Measurements from ENCODE around the gene PDK4.

- TF ChIP-seq TAF1 (IDR thresholded peaks at IDR 0.05; ENCODE audit: borderline replicate concordance, insufficient read depth, low read length): no peak
- no peak for TF ChIP-seq POLR2AphosphoS5 (IDR thresholded peaks at IDR 0.05; ENCODE audit: low read depth, low read length)
- TF ChIP-seq, protein P1, sequence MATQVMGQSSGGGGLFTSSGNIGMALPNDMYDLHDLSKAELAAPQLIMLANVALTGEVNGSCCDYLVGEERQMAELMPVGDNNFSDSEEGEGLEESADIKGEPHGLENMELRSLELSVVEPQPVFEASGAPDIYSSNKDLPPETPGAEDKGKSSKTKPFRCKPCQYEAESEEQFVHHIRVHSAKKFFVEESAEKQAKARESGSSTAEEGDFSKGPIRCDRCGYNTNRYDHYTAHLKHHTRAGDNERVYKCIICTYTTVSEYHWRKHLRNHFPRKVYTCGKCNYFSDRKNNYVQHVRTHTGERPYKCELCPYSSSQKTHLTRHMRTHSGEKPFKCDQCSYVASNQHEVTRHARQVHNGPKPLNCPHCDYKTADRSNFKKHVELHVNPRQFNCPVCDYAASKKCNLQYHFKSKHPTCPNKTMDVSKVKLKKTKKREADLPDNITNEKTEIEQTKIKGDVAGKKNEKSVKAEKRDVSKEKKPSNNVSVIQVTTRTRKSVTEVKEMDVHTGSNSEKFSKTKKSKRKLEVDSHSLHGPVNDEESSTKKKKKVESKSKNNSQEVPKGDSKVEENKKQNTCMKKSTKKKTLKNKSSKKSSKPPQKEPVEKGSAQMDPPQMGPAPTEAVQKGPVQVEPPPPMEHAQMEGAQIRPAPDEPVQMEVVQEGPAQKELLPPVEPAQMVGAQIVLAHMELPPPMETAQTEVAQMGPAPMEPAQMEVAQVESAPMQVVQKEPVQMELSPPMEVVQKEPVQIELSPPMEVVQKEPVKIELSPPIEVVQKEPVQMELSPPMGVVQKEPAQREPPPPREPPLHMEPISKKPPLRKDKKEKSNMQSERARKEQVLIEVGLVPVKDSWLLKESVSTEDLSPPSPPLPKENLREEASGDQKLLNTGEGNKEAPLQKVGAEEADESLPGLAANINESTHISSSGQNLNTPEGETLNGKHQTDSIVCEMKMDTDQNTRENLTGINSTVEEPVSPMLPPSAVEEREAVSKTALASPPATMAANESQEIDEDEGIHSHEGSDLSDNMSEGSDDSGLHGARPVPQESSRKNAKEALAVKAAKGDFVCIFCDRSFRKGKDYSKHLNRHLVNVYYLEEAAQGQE (IDR thresholded peaks at IDR 0.05; ENCODE audit: insufficient read depth in 1 of 2, low read depth in 2 of 2, low read length in 2 of 2): no peak
- TF ChIP-seq SIN3A (IDR thresholded peaks at IDR 0.05; ENCODE audit: borderline replicate concordance, insufficient read depth, low read length): no peak
- TF ChIP-seq FOXP2 (optimal IDR thresholded peaks at IDR 0.05; ENCODE audit: borderline replicate concordance, extremely low read depth, extremely low read length, insufficient read depth): no peak
Observed at GRCh38 chr7:95536656-95537311, 59.5 kb downstream of the PDK4 start.
